HG03432 (cell line): ENCODE data around the gene THOC7.

Experiments used
- ATAC-seq: cut with Tn5 transposase; IDR thresholded peaks from one replicate; pipeline ENCODE4 v1.9.1; 2021; ENCODE audit warnings: mild to moderate bottlenecking, moderate library complexity; ENCODE audit not compliant: unreplicated experiment

Gene THOC7

DNA sequence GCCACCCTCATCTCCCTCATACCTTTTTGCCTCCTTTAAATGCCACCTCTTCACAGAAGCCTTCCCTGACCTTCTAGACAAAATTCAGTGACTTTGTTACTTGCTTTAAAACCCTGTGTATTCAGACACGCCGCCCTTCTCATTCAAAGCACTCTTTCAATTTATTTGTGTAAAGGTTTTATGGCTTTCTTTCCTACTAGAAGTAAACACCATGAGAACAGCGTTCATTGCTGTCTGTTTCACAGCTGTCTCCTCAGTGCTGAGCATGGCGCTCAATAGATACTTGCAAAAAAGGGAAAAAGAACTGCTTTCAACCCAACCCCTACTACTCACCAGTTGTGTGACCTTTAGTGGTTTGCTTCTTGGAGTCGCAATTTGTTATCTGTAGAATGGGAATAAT is 17.0 kb upstream of the THOC7 start:
- ATAC-seq = no peak

GRCh38 chr3:63878394-63879060 is 14.9 kb upstream of the THOC7 start:
- ATAC-seq = no peak

DNA sequence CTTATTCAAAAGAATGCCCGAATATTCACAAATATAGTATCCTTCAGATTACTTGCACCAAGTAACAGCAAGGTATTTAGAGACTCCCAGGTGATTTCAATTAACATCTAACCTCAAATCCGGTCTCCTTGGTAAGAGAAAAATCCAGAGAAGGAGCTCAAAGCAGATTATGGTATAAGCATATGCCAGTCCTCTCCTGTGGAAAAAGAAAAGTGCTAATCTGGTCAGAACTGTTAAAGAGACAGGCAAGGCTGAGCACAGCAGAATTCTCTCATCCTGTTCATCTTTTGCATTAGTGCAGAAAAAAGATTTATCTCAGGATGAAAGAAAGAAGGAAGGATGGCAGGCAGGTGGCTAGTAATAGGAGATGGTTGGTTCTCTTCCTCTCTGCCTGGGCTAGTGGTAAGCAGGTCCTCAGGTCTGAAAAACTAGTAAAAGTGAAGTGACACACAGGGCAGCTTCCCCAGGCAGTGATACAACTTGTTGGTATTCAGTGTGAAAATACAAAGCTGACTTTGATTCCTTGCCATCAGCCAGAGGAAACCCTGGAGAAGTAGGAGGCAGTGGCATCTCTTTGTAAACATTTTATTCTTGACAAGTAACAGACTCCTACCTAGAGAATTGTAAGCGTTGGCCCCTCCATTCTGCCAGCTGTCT is 14.3 kb upstream of the THOC7 start:
- no peak for ATAC-seq

DNA sequence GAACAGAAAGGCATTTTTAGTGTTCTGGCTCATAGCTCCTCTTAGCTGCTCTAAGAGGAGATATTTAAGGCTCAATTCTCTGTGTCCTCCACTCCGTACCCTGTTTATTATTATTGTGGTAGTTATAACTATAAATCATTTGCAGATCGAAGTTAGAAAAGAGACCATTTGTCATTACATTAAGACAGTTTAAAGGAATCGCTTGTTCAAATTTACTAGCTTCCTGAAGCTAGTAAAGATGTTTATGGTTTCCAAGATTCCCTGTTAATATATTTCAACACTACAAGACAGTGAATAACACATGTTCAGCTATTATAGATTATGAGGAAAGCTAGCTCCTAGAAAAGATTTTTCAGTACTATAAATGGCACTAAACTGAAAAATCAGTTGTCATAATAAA is 12.7 kb upstream of the THOC7 start:
- no peak for ATAC-seq

DNA sequence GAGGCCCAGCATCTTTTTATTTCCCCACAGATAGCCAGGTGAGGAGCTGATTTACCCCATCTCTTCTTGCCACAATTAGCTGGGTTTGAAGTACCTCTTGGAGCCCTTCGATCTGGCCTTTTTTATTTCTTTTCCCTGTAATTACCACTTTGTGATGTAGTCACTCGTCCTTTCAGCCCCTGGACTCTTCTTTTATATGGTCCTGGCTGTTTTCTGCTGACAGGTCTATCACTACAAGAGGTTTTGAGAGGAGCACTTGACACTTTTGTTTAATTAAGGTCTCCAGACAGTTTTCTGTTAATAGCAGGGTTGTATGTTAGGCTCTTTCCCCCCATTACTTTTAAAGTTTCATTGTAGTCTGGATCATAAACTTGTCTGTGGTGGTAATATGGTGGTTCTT is 11.9 kb upstream of the THOC7 start:
- ATAC-seq = no peak

DNA sequence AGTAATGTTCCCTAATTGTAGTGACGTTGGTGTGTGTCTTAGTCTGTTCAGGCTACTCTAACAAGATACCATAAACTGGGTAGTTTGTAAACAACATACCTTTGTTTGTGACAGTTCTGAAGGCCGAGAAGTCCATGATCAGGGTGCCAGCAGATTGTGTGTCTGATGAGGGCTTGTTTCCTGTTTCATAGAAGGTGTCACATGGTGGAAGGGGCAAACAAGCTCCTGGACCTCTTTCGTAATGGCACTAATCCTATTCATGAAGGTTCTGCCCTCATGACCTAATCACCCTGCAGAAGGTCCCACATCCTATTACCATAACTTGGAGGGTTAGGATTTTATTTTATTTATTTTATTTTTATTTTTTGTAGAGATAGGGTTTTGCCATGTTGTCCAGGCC is 11.2 kb upstream of the THOC7 start:
- no peak for ATAC-seq

GRCh38 chr3:63872135-63872924 is 8.7 kb upstream of the THOC7 start:
- ATAC-seq = no peak

- ATAC-seq = no peak
Observed at GRCh38 chr3:63870615-63871005, 7.0 kb upstream of the THOC7 start.

DNA sequence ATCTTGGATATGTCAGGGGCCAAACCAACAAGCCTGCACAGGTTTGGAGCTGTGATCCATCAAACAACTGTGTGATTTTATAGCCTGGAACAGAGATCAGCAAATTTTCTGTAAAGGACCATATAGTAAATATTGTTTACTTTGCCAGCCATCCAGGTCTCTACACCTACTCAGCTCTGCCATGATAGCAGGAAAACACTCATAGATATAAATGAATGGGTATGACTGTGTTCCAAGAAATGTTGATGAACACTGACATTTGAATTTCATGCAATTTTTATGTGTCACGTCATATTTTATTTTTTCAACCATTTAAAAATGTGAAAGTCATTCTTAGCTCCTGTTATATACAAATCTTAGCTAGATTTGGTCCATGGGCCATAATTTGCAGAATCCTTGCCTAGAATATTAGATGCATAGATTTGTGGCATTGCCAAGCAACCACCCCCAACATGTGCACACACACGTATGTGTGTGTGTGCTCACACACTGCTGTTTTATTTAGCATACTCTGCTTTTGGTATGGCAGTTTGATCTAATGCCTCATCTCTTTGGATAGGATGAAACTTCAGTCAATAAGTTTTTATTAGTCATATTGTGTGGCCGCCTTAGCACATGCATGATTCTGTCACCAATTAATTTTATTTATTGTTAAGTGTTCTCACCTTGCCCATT is 6.5 kb upstream of the THOC7 start:
- no peak for ATAC-seq

GRCh38 chr3:63867225-63867624 is 3.6 kb upstream of the THOC7 start:
- ATAC-seq = no peak

DNA sequence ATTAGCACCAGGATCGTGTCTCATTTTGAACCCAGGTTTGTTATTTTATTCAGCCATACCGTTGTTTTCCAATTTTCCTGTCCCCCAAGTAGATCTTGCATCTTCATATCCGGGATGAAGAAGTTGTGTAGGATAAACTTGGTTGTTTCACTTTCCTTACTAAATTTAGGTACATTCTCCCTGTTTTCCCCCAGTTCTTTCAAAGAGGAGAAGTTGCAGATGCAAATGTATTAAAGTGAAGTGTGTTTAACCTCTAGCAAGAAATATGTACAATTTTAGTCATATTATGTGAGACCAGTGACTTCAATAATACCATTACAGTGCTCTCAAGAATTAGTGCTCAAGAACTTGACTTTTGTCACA is 1.3 kb upstream of the THOC7 start:
- ATAC-seq = no peak

DNA sequence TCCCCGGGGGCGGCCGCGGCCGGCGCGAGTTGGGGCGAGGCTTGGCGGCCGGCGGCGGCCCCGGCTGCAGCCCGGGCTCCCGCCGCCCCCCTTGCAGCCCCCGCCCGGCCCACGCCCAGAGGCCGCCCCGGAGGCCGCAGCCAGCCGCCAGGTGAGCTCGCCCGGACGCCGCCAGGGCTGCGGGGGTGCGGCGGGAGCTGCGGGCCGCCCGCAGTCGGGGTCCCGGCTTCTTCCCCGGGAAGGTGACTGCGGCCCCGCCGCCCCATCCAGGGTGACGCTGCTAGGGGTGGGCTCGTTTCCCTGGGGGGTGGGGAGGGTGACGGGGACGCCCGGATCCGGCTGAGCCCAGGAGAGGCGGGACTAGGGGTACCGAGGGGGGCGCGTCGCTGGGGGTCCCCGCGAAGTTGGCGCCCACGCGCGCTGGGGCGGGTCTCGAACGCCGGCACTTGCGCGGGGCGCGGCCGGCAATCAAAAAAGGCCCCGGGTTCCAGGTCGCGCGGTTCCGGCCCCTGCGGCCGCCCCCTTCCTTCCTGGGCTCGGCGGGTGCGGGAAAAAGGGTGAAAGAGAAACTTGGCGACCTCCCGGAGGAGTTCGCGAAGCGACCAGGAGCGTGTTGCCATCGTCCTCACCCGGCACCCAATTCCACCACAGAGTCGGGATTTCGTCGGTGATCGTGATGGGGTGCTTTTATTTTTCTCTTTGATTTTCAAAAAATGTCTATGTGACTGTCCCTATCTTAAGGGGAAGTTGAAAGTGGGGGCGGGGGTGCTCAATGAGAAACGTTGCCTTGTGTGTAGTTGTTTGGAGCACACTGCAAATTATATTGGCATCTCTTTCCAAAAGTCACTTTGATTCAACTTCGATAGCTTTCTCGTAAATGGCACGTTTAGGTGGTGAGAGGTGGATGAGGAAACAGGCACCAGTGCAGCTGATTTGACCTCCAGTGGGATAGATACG is 681 bp upstream of the THOC7 start:
- peak; percentile 60 for ATAC-seq

GRCh38 chr3:63862804-63863149 is 828 bp downstream of the THOC7 start:
- ATAC-seq = peak; percentile 0

DNA sequence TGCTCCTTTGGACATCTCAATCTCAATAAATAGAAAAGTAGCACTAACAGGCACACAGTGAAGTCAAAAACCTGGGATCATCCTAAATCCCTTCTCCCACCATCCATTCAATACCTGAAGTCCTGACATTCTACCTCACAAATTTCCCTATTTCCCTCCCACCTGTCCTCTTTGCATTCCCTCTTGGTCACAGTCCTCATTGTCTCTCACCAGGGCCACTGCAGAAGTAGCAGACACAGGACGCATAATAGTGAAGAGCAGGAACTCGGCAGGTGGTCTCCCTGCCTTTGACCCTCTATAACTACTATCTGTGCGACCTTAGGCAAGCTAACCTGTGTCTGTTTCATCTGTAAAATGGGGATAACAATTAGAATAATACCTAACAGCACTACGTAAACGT is 2.3 kb downstream of the THOC7 start:
- ATAC-seq = no peak

GRCh38 chr3:63860776-63861175 is 2.8 kb downstream of the THOC7 start:
- no peak for ATAC-seq

GRCh38 chr3:63857311-63857710 is 6.3 kb downstream of the THOC7 start:
- no peak for ATAC-seq

GRCh38 chr3:63855333-63855940 is 8.2 kb downstream of the THOC7 start:
- ATAC-seq = no peak

GRCh38 chr3:63853106-63853505 is 10.5 kb downstream of the THOC7 start:
- no peak for ATAC-seq

GRCh38 chr3:63851287-63851686 is 12.3 kb downstream of the THOC7 start:
- no peak for ATAC-seq

GRCh38 chr3:63849175-63849574 is 14.4 kb downstream of the THOC7 start:
- ATAC-seq = no peak
